Subcutaneous abdominal adipose tissue (tissue), 5 donors: Measurements from ENCODE around the gene YARS1.

Source experiments
- H3K27ac ChIP-seq: one replicate; pipeline ENCODE4 v1.7.0; 2013; ENCODE audit warnings: low read depth, mild to moderate bottlenecking, inconsistent platforms, low read length, moderate library complexity
- H3K27me3 ChIP-seq, 5 donors: one replicate each; pipeline ENCODE4 v1.7.0; 2013; ENCODE audit warnings: low read length in 5 of 5, inconsistent platforms in 1 of 5; ENCODE audit not compliant: control insufficient read depth in 5 of 5, insufficient read depth in 4 of 5
- H3K36me3 ChIP-seq, 5 donors: one replicate each; pipeline ENCODE4 v1.7.0; 2013; ENCODE audit warnings: low read length in 5 of 5; ENCODE audit not compliant: control insufficient read depth in 5 of 5, insufficient read depth in 5 of 5
- H3K4me1 ChIP-seq, 5 donors: one replicate each; pipeline ENCODE4 v1.7.0; 2013; ENCODE audit warnings: low read length in 5 of 5, mild to moderate bottlenecking in 3 of 5, moderate library complexity in 1 of 5; ENCODE audit not compliant: control insufficient read depth in 5 of 5, insufficient read depth in 5 of 5
- H3K4me3 ChIP-seq, 5 donors: one replicate each; pipeline ENCODE4 v1.7.0; 2013; ENCODE audit warnings: low read length in 5 of 5, low read depth in 1 of 5
- H3K9ac ChIP-seq, 5 donors: one replicate each; pipeline ENCODE4 v1.7.0; 2013; ENCODE audit warnings: low read length in 5 of 5, mild to moderate bottlenecking in 4 of 5, moderate library complexity in 3 of 5
- H3K9me3 ChIP-seq, 5 donors: one replicate each; pipeline ENCODE4 v1.7.0; 2013; ENCODE audit warnings: low read length in 5 of 5; ENCODE audit not compliant: control insufficient read depth in 5 of 5
- donor health status: healthy.
- donor health status: healthy.
- donor health status: healthy.
- donor health status: healthy.
- donor health status: healthy.

YARS1 gene

GRCh38 chr1:32773018-32773763, 44.0 kb downstream of the YARS1 start:
- Histone ChIP-seq H3K9ac (no peak overlapping the region), H3K9me3 (no peaks in the 10 kb centered on the region), H3K36me3 (peaks cover 3 to 48% (median 41%) of the 10 kb centered on the region in 5 donors), H3K27ac (no peak overlapping the region), H3K4me3 (no peak overlapping the region), H3K27me3 (no peaks in the 10 kb centered on the region), H3K4me1 (peaks cover 0 to 6% (median 4%) of the 10 kb centered on the region in 5 donors)

- Histone ChIP-seq H3K9ac (no peak overlapping the region), H3K36me3 (peaks cover 0 to 48% (median 37%) of the 10 kb centered on the region in 5 donors), H3K9me3 (no peaks in the 10 kb centered on the region), H3K27me3 (no peaks in the 10 kb centered on the region), H3K4me3 (no peak overlapping the region), H3K4me1 (peaks cover 0 to 11% (median 4%) of the 10 kb centered on the region in 5 donors), H3K27ac (no peak overlapping the region)
Measured at GRCh38 chr1:32772281-32773017, 44.7 kb downstream of the YARS1 start.

DNA sequence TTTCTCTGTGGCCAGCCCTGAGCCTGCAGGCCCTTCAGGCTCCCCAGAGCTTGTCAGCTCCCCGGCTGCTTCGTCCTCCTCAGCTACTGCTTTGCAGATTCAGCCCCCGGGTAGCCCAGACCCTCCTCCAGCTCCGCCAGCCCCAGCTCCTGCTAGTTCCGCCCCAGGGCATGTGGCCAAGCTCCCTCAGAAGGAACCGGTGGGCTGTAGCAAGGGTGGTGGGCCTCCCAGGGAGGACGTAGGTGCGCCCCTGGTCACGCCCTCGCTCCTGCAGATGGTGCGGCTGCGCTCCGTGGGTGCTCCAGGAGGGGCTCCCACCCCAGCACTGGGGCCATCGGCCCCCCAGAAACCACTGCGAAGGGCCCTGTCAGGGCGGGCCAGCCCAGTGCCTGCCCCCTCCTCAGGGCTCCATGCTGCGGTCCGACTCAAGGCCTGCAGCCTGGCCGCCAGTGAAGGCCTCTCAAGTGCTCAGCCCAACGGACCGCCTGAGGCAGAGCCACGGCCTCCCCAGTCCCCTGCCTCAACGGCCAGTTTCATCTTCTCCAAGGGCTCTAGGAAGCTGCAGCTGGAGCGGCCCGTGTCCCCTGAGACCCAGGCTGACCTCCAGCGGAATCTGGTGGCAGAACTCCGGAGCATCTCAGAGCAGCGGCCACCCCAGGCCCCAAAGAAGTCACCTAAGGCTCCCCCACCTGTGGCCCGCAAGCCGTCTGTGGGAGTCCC, 45.4 kb downstream of the YARS1 start:
- Histone ChIP-seq H3K4me3 (no peak overlapping the region), H3K36me3 (peaks cover 0 to 47% (median 37%) of the 10 kb centered on the region in 5 donors), H3K9ac (no peak overlapping the region), H3K4me1 (peaks cover 0 to 15% (median 4%) of the 10 kb centered on the region in 5 donors), H3K9me3 (no peaks in the 10 kb centered on the region), H3K27me3 (no peaks in the 10 kb centered on the region), H3K27ac (no peak overlapping the region)

DNA sequence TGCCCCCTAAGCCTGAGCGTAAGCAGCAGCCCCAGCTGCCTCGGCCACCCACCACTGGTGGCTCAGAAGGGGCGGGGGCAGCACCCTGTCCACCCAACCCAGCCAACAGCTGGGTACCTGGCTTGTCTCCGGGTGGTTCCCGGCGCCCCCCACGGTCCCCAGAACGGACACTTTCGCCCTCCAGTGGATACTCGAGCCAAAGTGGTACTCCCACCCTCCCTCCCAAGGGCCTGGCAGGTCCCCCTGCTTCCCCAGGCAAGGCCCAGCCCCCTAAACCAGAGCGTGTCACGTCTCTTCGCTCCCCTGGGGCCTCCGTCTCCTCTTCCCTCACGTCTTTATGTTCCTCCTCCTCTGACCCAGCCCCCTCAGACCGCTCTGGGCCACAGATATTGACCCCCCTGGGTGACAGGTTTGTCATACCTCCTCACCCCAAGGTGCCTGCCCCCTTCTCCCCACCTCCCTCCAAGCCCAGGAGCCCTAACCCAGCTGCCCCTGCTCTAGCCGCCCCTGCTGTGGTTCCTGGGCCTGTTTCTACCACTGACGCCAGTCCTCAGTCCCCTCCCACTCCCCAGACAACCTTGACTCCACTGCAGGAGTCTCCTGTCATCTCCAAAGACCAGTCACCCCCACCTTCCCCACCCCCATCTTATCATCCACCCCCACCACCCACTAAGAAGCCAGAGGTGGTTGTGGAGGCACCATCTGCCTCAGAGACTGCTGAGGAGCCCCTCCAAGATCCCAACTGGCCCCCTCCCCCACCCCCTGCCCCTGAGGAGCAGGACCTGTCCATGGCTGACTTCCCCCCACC, 46.2 kb downstream of the YARS1 start:
- no peak overlapping the region for H3K4me3 ChIP-seq
- H3K9me3 ChIP-seq: no peaks in the 10 kb centered on the region
- H3K27me3 ChIP-seq: no peaks in the 10 kb centered on the region
- H3K9ac ChIP-seq: no peak overlapping the region
- H3K4me1 ChIP-seq: peaks cover 0 to 15% (median 4%) of the 10 kb centered on the region in 5 donors
- H3K36me3 ChIP-seq: peaks cover 0 to 44% (median 35%) of the 10 kb centered on the region in 5 donors
- no peak overlapping the region for H3K27ac ChIP-seq

DNA sequence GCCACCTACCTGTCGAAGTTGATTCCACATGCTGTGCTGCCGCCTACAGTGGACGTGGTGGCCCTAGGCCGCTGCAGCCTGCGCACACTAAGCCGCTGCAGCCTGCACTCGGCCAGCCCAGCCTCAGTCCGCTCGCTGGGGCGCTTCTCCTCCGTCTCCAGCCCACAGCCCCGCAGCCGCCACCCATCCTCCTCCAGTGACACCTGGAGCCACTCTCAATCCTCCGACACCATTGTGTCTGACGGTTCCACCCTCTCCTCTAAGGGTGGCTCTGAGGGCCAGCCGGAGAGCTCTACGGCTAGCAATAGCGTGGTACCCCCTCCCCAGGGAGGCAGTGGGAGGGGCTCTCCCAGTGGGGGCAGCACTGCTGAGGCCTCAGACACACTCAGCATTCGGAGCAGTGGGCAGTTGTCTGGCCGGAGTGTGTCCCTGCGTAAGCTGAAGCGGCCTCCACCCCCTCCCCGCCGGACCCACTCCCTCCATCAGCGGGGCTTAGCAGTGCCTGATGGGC, 46.9 kb downstream of the YARS1 start:
- Histone ChIP-seq H3K9ac (no peak overlapping the region), H3K27ac (no peak overlapping the region), H3K4me1 (peaks cover 0 to 15% (median 4%) of the 10 kb centered on the region in 5 donors), H3K36me3 (peaks cover 0 to 37% (median 29%) of the 10 kb centered on the region in 5 donors), H3K27me3 (no peaks in the 10 kb centered on the region), H3K9me3 (no peaks in the 10 kb centered on the region), H3K4me3 (no peak overlapping the region)

GRCh38 chr1:32769524-32770220, 47.5 kb downstream of the YARS1 start:
- no peak overlapping the region for H3K27ac ChIP-seq
- H3K4me3 ChIP-seq: no peak overlapping the region
- H3K4me1 ChIP-seq: peaks cover 0 to 15% (median 9%) of the 10 kb centered on the region in 5 donors
- no peaks in the 10 kb centered on the region for H3K27me3 ChIP-seq
- H3K9ac ChIP-seq: no peak overlapping the region
- peaks cover 0 to 31% (median 23%) of the 10 kb centered on the region in 5 donors for H3K36me3 ChIP-seq
- H3K9me3 ChIP-seq: no peaks in the 10 kb centered on the region

- Histone ChIP-seq H3K9me3 (no peaks in the 10 kb centered on the region), H3K36me3 (peaks cover 0 to 18% (median 12%) of the 10 kb centered on the region in 5 donors), H3K9ac (no peak overlapping the region), H3K27ac (no peak overlapping the region), H3K4me1 (peaks cover 0 to 15% (median 9%) of the 10 kb centered on the region in 5 donors), H3K27me3 (no peaks in the 10 kb centered on the region), H3K4me3 (no peak overlapping the region)
Measured at GRCh38 chr1:32768110-32768850, 48.9 kb downstream of the YARS1 start.

GRCh38 chr1:32767641-32768040, 49.5 kb downstream of the YARS1 start:
- no peak overlapping the region for H3K4me3 ChIP-seq
- peaks cover 0 to 16% (median 10%) of the 10 kb centered on the region in 5 donors for H3K36me3 ChIP-seq
- H3K9me3 ChIP-seq: no peaks in the 10 kb centered on the region
- H3K9ac ChIP-seq: no peak overlapping the region
- H3K27ac ChIP-seq: no peak overlapping the region
- H3K4me1 ChIP-seq: peaks cover 0 to 12% (median 7%) of the 10 kb centered on the region in 5 donors
- H3K27me3 ChIP-seq: no peaks in the 10 kb centered on the region
